ENCODE results near the gene DIPK1C. TPM values are rescaled to one million over a fixed set of nuclear protein-coding genes. Genes with fewer than 3 reads are reported as not detected.

DIPK1C gene
- total RNA-seq, 1 donor from 2014 or later = 5.2 TPM

- peaks cover 0 to 2% (median 0%) of the 10 kb centered on the region in 3 donors for H3K4me1 ChIP-seq (ENCODE audit: control insufficient read depth in 3 of 3, insufficient read depth in 3 of 3, low read length in 3 of 3)
- peaks cover 0 to 6% (median 3%) of the 10 kb centered on the region in 3 donors for H3K27me3 ChIP-seq (ENCODE audit: control insufficient read depth in 3 of 3, insufficient read depth in 3 of 3, low read length in 3 of 3)
- no peak overlapping the region for H3K27ac ChIP-seq (ENCODE audit: low read depth, low read length)
- H3K4me3 ChIP-seq (ENCODE audit: low read length in 3 of 3) = no peak overlapping the region
- H3K36me3 ChIP-seq (ENCODE audit: control insufficient read depth in 3 of 3, insufficient read depth in 3 of 3, low read length in 3 of 3) = no peaks in the 10 kb centered on the region
- no peak overlapping the region for H3K9ac ChIP-seq (ENCODE audit: low read depth in 1 of 3, low read length in 3 of 3)
- peaks cover 0 to 6% (median 0%) of the 10 kb centered on the region in 3 donors for H3K9me3 ChIP-seq (ENCODE audit: control insufficient read depth in 3 of 3, low read length in 3 of 3)
Observed at GRCh38 chr18:74473976-74474640, 17.0 kb upstream of the DIPK1C start.

GRCh38 chr18:74472312-74472711, 15.2 kb upstream of the DIPK1C start:
- H3K27me3 ChIP-seq (ENCODE audit: control insufficient read depth in 3 of 3, insufficient read depth in 3 of 3, low read length in 3 of 3) = peaks cover 0 to 6% (median 3%) of the 10 kb centered on the region in 3 donors
- H3K4me1 ChIP-seq (ENCODE audit: control insufficient read depth in 3 of 3, insufficient read depth in 3 of 3, low read length in 3 of 3) = peaks cover 0 to 8% (median 5%) of the 10 kb centered on the region in 3 donors
- no peak overlapping the region for H3K9ac ChIP-seq (ENCODE audit: low read depth in 1 of 3, low read length in 3 of 3)
- H3K9me3 ChIP-seq (ENCODE audit: control insufficient read depth in 3 of 3, low read length in 3 of 3) = peaks cover 0 to 6% (median 0%) of the 10 kb centered on the region in 3 donors
- H3K4me3 ChIP-seq (ENCODE audit: low read length in 3 of 3) = no peak overlapping the region
- no peaks in the 10 kb centered on the region for H3K36me3 ChIP-seq (ENCODE audit: control insufficient read depth in 3 of 3, insufficient read depth in 3 of 3, low read length in 3 of 3)
- H3K27ac ChIP-seq (ENCODE audit: low read depth, low read length) = no peak overlapping the region

GRCh38 chr18:74468547-74469061, 11.5 kb upstream of the DIPK1C start:
- Histone ChIP-seq H3K36me3 (ENCODE audit: control insufficient read depth in 3 of 3, insufficient read depth in 3 of 3, low read length in 3 of 3) (no peaks in the 10 kb centered on the region), H3K4me3 (ENCODE audit: low read length in 3 of 3) (no peak overlapping the region), H3K4me1 (ENCODE audit: control insufficient read depth in 3 of 3, insufficient read depth in 3 of 3, low read length in 3 of 3) (peaks cover 0 to 8% (median 3%) of the 10 kb centered on the region in 3 donors), H3K9me3 (ENCODE audit: control insufficient read depth in 3 of 3, low read length in 3 of 3) (peaks cover 0 to 6% (median 0%) of the 10 kb centered on the region in 3 donors), H3K9ac (ENCODE audit: low read depth in 1 of 3, low read length in 3 of 3) (no peak overlapping the region), H3K27ac (ENCODE audit: low read depth, low read length) (peak overlapping the region; percentile 25), H3K27me3 (ENCODE audit: control insufficient read depth in 3 of 3, insufficient read depth in 3 of 3, low read length in 3 of 3) (peaks cover 0 to 3% (median 0%) of the 10 kb centered on the region in 3 donors)

- H3K27me3 ChIP-seq (ENCODE audit: control insufficient read depth in 3 of 3, insufficient read depth in 3 of 3, low read length in 3 of 3) = peaks cover 0 to 8% (median 4%) of the 10 kb centered on the region in 3 donors
- no peak overlapping the region for H3K27ac ChIP-seq (ENCODE audit: low read depth, low read length)
- H3K9ac ChIP-seq (ENCODE audit: low read depth in 1 of 3, low read length in 3 of 3) = no peak overlapping the region
- no peaks in the 10 kb centered on the region for H3K36me3 ChIP-seq (ENCODE audit: control insufficient read depth in 3 of 3, insufficient read depth in 3 of 3, low read length in 3 of 3)
- H3K4me3 ChIP-seq (ENCODE audit: low read length in 3 of 3) = no peak overlapping the region
- peaks cover 0 to 8% (median 3%) of the 10 kb centered on the region in 3 donors for H3K4me1 ChIP-seq (ENCODE audit: control insufficient read depth in 3 of 3, insufficient read depth in 3 of 3, low read length in 3 of 3)
- peaks cover 0 to 4% (median 0%) of the 10 kb centered on the region in 3 donors for H3K9me3 ChIP-seq (ENCODE audit: control insufficient read depth in 3 of 3, low read length in 3 of 3)
Observed at GRCh38 chr18:74465775-74466174, 8.7 kb upstream of the DIPK1C start.

GRCh38 chr18:74463983-74464382, 6.9 kb upstream of the DIPK1C start:
- no peak overlapping the region for H3K4me3 ChIP-seq (ENCODE audit: low read length in 3 of 3)
- peaks cover 0 to 7% (median 3%) of the 10 kb centered on the region in 3 donors for H3K4me1 ChIP-seq (ENCODE audit: control insufficient read depth in 3 of 3, insufficient read depth in 3 of 3, low read length in 3 of 3)

GRCh38 chr18:74463254-74463653, 6.1 kb upstream of the DIPK1C start:
- H3K9me3 ChIP-seq (ENCODE audit: control insufficient read depth in 3 of 3, low read length in 3 of 3) = no peaks in the 10 kb centered on the region
- peaks cover 0 to 2% (median under 1%) of the 10 kb centered on the region in 3 donors for H3K4me1 ChIP-seq (ENCODE audit: control insufficient read depth in 3 of 3, insufficient read depth in 3 of 3, low read length in 3 of 3)
- no peak overlapping the region for H3K4me3 ChIP-seq (ENCODE audit: low read length in 3 of 3)
- no peak overlapping the region for H3K27ac ChIP-seq (ENCODE audit: low read depth, low read length)
- no peaks in the 10 kb centered on the region for H3K36me3 ChIP-seq (ENCODE audit: control insufficient read depth in 3 of 3, insufficient read depth in 3 of 3, low read length in 3 of 3)
- H3K9ac ChIP-seq (ENCODE audit: low read depth in 1 of 3, low read length in 3 of 3) = no peak overlapping the region
- H3K27me3 ChIP-seq (ENCODE audit: control insufficient read depth in 3 of 3, insufficient read depth in 3 of 3, low read length in 3 of 3) = peaks cover 4 to 14% (median 4%) of the 10 kb centered on the region in 3 donors

More at GRCh38 chr18:74463983-74464382, 6.9 kb upstream of the DIPK1C start:
- H3K27me3 ChIP-seq (ENCODE audit: control insufficient read depth in 3 of 3, insufficient read depth in 3 of 3, low read length in 3 of 3) = peaks cover 2 to 8% (median 4%) of the 10 kb centered on the region in 3 donors
- H3K36me3 ChIP-seq (ENCODE audit: control insufficient read depth in 3 of 3, insufficient read depth in 3 of 3, low read length in 3 of 3) = no peaks in the 10 kb centered on the region
- H3K9me3 ChIP-seq (ENCODE audit: control insufficient read depth in 3 of 3, low read length in 3 of 3) = no peaks in the 10 kb centered on the region
- H3K9ac ChIP-seq (ENCODE audit: low read depth in 1 of 3, low read length in 3 of 3) = no peak overlapping the region
- H3K27ac ChIP-seq (ENCODE audit: low read depth, low read length) = no peak overlapping the region

- Histone ChIP-seq H3K4me1 (ENCODE audit: control insufficient read depth in 3 of 3, insufficient read depth in 3 of 3, low read length in 3 of 3) (peaks cover 9 to 12% (median 11%) of the 10 kb centered on the region in 3 donors), H3K4me3 (ENCODE audit: low read length in 3 of 3) (no peak overlapping the region), H3K9me3 (ENCODE audit: control insufficient read depth in 3 of 3, low read length in 3 of 3) (no peaks in the 10 kb centered on the region), H3K27ac (ENCODE audit: low read depth, low read length) (no peak overlapping the region), H3K9ac (ENCODE audit: low read depth in 1 of 3, low read length in 3 of 3) (no peak overlapping the region), H3K27me3 (ENCODE audit: control insufficient read depth in 3 of 3, insufficient read depth in 3 of 3, low read length in 3 of 3) (peaks cover 19 to 30% (median 23%) of the 10 kb centered on the region in 3 donors), H3K36me3 (ENCODE audit: control insufficient read depth in 3 of 3, insufficient read depth in 3 of 3, low read length in 3 of 3) (no peaks in the 10 kb centered on the region)
Observed at GRCh38 chr18:74460825-74461224, 3.7 kb upstream of the DIPK1C start.

GRCh38 chr18:74459889-74460288, 2.8 kb upstream of the DIPK1C start:
- Histone ChIP-seq H3K4me3 (ENCODE audit: low read length in 3 of 3) (no peak overlapping the region), H3K9ac (ENCODE audit: low read depth in 1 of 3, low read length in 3 of 3) (no peak overlapping the region), H3K27ac (ENCODE audit: low read depth, low read length) (no peak overlapping the region), H3K27me3 (ENCODE audit: control insufficient read depth in 3 of 3, insufficient read depth in 3 of 3, low read length in 3 of 3) (peaks cover 24 to 30% (median 27%) of the 10 kb centered on the region in 3 donors), H3K36me3 (ENCODE audit: control insufficient read depth in 3 of 3, insufficient read depth in 3 of 3, low read length in 3 of 3) (no peaks in the 10 kb centered on the region), H3K4me1 (ENCODE audit: control insufficient read depth in 3 of 3, insufficient read depth in 3 of 3, low read length in 3 of 3) (peaks cover 9 to 12% (median 11%) of the 10 kb centered on the region in 3 donors), H3K9me3 (ENCODE audit: control insufficient read depth in 3 of 3, low read length in 3 of 3) (no peaks in the 10 kb centered on the region)

- Histone ChIP-seq H3K27ac (ENCODE audit: low read depth, low read length) (no peak overlapping the region), H3K27me3 (ENCODE audit: control insufficient read depth in 3 of 3, insufficient read depth in 3 of 3, low read length in 3 of 3) (peaks cover 25 to 40% (median 35%) of the 10 kb centered on the region in 3 donors)
Observed at GRCh38 chr18:74457725-74458421, 765 bp upstream of the DIPK1C start.

More at GRCh38 chr18:74457725-74458421, 765 bp upstream of the DIPK1C start:
- H3K9ac ChIP-seq (ENCODE audit: low read depth in 1 of 3, low read length in 3 of 3) = no peak overlapping the region
- no peaks in the 10 kb centered on the region for H3K9me3 ChIP-seq (ENCODE audit: control insufficient read depth in 3 of 3, low read length in 3 of 3)
- no peak overlapping the region for H3K4me3 ChIP-seq (ENCODE audit: low read length in 3 of 3)
- no peaks in the 10 kb centered on the region for H3K36me3 ChIP-seq (ENCODE audit: control insufficient read depth in 3 of 3, insufficient read depth in 3 of 3, low read length in 3 of 3)
- peaks cover 9 to 12% (median 11%) of the 10 kb centered on the region in 3 donors for H3K4me1 ChIP-seq (ENCODE audit: control insufficient read depth in 3 of 3, insufficient read depth in 3 of 3, low read length in 3 of 3)
